ENCODE measurements around the gene KLF3. TPM values are rescaled to one million over a fixed set of nuclear protein-coding genes. Genes with fewer than 3 reads are reported as not detected.

Gene KLF3
- total RNA-seq, 1 donor from 2014 or later, result 39.2 TPM

DNA sequence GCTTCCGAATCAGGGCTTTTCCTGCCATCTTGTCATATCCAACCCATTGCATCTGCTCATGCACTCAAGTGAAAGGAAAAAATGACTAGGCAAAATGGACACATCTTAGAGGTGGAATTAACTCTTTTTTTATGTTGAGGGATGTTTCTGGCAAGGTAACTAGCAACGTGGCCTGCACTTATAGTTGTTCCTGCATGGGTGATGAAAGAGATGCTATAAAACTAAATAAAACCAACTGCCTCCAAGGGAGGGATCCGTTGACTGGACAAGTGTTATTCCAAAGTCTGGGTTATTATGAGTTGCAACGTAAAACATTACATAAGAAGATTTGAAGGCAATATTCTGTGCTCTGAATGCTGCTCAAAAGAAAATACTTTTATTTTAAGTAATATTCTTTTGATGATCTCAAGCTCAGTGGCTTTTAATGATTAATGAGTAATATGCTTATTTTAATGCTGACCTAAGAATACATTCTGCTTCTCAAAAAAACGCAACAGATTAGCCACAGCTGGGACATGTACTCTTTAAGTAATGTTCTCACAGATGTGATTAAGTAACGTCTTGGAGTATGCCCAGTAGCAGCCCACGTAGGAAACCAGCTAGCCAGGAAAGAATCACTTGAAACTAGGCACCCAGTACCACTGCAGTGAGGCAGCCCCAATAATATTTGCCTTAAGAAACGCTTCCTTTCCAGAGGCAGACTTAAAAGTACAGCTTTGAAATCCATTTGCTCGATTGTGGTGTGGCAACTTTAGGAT is 27.4 kb downstream of the KLF3 start:
- no peak for TF ChIP-seq CTCF (IDR thresholded peaks at IDR 0.05; ENCODE audit: insufficient read depth, low read length, poor library complexity, severe bottlenecking)
- Histone ChIP-seq H3K27me3 (ENCODE audit: control insufficient read depth, insufficient read depth, low read length) (no peaks in the 10 kb centered on the region), H3K4me3 (ENCODE audit: low read depth, low read length) (no peak overlapping the region), H3K36me3 (ENCODE audit: control insufficient read depth, insufficient read depth, low read length) (peaks cover 5% of the 10 kb centered on the region)
- DNase-seq (ENCODE audit: low read depth), result no peak

- peaks cover 6% of the 10 kb centered on the region for H3K36me3 ChIP-seq (ENCODE audit: control insufficient read depth, insufficient read depth, low read length)
- DNase-seq (ENCODE audit: low read depth), result no peak
- TF ChIP-seq CTCF (IDR thresholded peaks at IDR 0.05; ENCODE audit: insufficient read depth, low read length, poor library complexity, severe bottlenecking), result no peak
- no peak overlapping the region for H3K4me3 ChIP-seq (ENCODE audit: low read depth, low read length)
- no peaks in the 10 kb centered on the region for H3K27me3 ChIP-seq (ENCODE audit: control insufficient read depth, insufficient read depth, low read length)
These were observed 28.4 kb downstream of the KLF3 start for GRCh38 chr4:38692421-38692820.

DNA sequence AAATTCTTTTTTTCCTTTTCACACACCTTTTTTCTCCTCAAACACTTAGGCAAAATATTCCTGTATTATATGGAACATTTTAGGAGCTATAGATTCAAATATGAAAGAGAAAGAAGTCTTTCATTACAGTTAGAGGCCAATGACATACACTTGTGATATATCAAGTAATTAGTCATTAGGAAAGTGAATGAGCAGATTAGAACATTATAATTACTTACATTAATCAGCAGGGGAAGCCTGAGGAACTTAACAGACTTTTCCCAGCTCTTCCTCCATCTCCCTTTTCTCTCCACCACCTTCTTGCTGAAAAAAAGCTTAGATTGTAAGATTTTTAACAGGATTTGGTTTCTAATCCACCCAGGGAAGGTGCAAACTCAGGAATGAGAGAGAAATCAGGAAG is 29.6 kb downstream of the KLF3 start:
- TF ChIP-seq CTCF (IDR thresholded peaks at IDR 0.05; ENCODE audit: insufficient read depth, low read length, poor library complexity, severe bottlenecking), result no peak
- DNase-seq (ENCODE audit: low read depth), result no peak
- H3K36me3 ChIP-seq (ENCODE audit: control insufficient read depth, insufficient read depth, low read length), result peaks cover 5% of the 10 kb centered on the region
- no peaks in the 10 kb centered on the region for H3K27me3 ChIP-seq (ENCODE audit: control insufficient read depth, insufficient read depth, low read length)
- no peak overlapping the region for H3K4me3 ChIP-seq (ENCODE audit: low read depth, low read length)

GRCh38 chr4:38694330-38694729 is 30.3 kb downstream of the KLF3 start:
- H3K4me3 ChIP-seq (ENCODE audit: low read depth, low read length), result no peak overlapping the region
- H3K27me3 ChIP-seq (ENCODE audit: control insufficient read depth, insufficient read depth, low read length), result no peaks in the 10 kb centered on the region
- TF ChIP-seq CTCF (IDR thresholded peaks at IDR 0.05; ENCODE audit: insufficient read depth, low read length, poor library complexity, severe bottlenecking), result no peak
- DNase-seq (ENCODE audit: low read depth), result no peak
- H3K36me3 ChIP-seq (ENCODE audit: control insufficient read depth, insufficient read depth, low read length), result peaks cover 4% of the 10 kb centered on the region

- no peaks in the 10 kb centered on the region for H3K27me3 ChIP-seq (ENCODE audit: control insufficient read depth, insufficient read depth, low read length)
- DNase-seq (ENCODE audit: low read depth), result no peak
- TF ChIP-seq CTCF (IDR thresholded peaks at IDR 0.05; ENCODE audit: insufficient read depth, low read length, poor library complexity, severe bottlenecking), result no peak
- H3K36me3 ChIP-seq (ENCODE audit: control insufficient read depth, insufficient read depth, low read length), result peaks cover 2% of the 10 kb centered on the region
- H3K4me3 ChIP-seq (ENCODE audit: low read depth, low read length), result no peak overlapping the region
These were observed 31.8 kb downstream of the KLF3 start for GRCh38 chr4:38695809-38696208.

DNA sequence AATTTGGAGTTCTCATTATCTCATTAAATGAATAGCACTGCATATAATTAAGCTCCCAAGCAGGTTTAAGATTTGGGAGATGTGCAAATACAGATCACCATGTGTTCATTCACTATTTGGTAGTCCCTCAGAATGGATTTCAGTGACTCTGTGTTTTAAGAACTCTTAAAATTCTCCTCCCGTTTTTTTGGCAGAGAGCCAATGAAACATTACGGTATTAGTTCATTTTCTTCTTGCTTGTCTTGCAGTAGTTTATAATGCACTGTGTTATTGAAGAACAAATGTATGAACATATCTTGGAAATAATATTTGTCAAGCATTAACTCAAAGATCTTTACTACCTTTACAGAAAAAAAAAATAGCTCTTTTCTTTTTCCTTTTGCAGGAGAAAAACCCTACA is 32.7 kb downstream of the KLF3 start:
- peaks cover 2% of the 10 kb centered on the region for H3K36me3 ChIP-seq (ENCODE audit: control insufficient read depth, insufficient read depth, low read length)
- DNase-seq (ENCODE audit: low read depth), result no peak
- H3K4me3 ChIP-seq (ENCODE audit: low read depth, low read length), result no peak overlapping the region
- H3K27me3 ChIP-seq (ENCODE audit: control insufficient read depth, insufficient read depth, low read length), result no peaks in the 10 kb centered on the region
- TF ChIP-seq CTCF (IDR thresholded peaks at IDR 0.05; ENCODE audit: insufficient read depth, low read length, poor library complexity, severe bottlenecking), result no peak

Measured in kidney epithelial cell (primary cell).